ENCODE results near the gene DDX39B. TPM values are rescaled to one million over a fixed set of nuclear protein-coding genes. Genes with fewer than 3 reads are reported as not detected.
A peak's percentile ranks its signal among the peaks of the same experiment; 100 is the strongest.

DDX39B gene
- polyA plus RNA-seq, 2 donors: 181 to 321 TPM

GRCh38 chr6:31538805-31539400, 2.9 kb downstream of the DDX39B start:
- peak overlapping the region in 1 of 2 donors; percentile 26 for H3K4me3 ChIP-seq (ENCODE audit: low read depth in 1 of 2, low read length in 2 of 2)
- H3K9me3 ChIP-seq (ENCODE audit: control insufficient read depth in 2 of 2, insufficient read depth in 1 of 2, low read depth in 1 of 2, low read length in 1 of 2): no peaks in the 10 kb centered on the region
- peaks cover 0 to 3% of the 10 kb centered on the region in 2 donors for H3K4me1 ChIP-seq (ENCODE audit: control insufficient read depth in 2 of 2, insufficient read depth in 2 of 2, low read length in 1 of 2)

GRCh38 chr6:31535538-31536324, 6.1 kb downstream of the DDX39B start:
- Histone ChIP-seq H3K4me1 (ENCODE audit: control insufficient read depth in 2 of 2, insufficient read depth in 2 of 2, low read length in 1 of 2) (peaks cover 0 to 3% of the 10 kb centered on the region in 2 donors), H3K9me3 (ENCODE audit: control insufficient read depth in 2 of 2, insufficient read depth in 1 of 2, low read depth in 1 of 2, low read length in 1 of 2) (no peaks in the 10 kb centered on the region), H3K27ac (ENCODE audit: low read depth in 2 of 2, low read length in 1 of 2) (no peak overlapping the region), H3K27me3 (ENCODE audit: control insufficient read depth in 1 of 2, insufficient read depth in 2 of 2, low read length in 2 of 2) (no peaks in the 10 kb centered on the region), H3K4me3 (ENCODE audit: low read depth in 1 of 2, low read length in 2 of 2) (no peak overlapping the region), H3K36me3 (ENCODE audit: control insufficient read depth in 2 of 2, insufficient read depth in 2 of 2, low read length in 1 of 2) (peaks cover 13 to 51% of the 10 kb centered on the region in 2 donors)
- WGBS, 2 donors: 29 to 34% methylated on average over 2 of the region's 2 CpGs

More at GRCh38 chr6:31538805-31539400, 2.9 kb downstream of the DDX39B start:
- peak overlapping the region in 1 of 2 donors; percentile 36 for H3K27ac ChIP-seq (ENCODE audit: low read depth in 2 of 2, low read length in 1 of 2)
- WGBS, 2 donors: 42 to 43% methylated on average over 6 of the region's 6 CpGs
- no peaks in the 10 kb centered on the region for H3K27me3 ChIP-seq (ENCODE audit: control insufficient read depth in 1 of 2, insufficient read depth in 2 of 2, low read length in 2 of 2)
- peaks cover 13 to 36% of the 10 kb centered on the region in 2 donors for H3K36me3 ChIP-seq (ENCODE audit: control insufficient read depth in 2 of 2, insufficient read depth in 2 of 2, low read length in 1 of 2)

GRCh38 chr6:31534521-31535040, 7.2 kb downstream of the DDX39B start:
- peaks cover 12 to 52% of the 10 kb centered on the region in 2 donors for H3K36me3 ChIP-seq (ENCODE audit: control insufficient read depth in 2 of 2, insufficient read depth in 2 of 2, low read length in 1 of 2)

GRCh38 chr6:31534011-31534410, 7.8 kb downstream of the DDX39B start:
- H3K27ac ChIP-seq (ENCODE audit: low read depth in 2 of 2, low read length in 1 of 2): no peak overlapping the region
- H3K9me3 ChIP-seq (ENCODE audit: control insufficient read depth in 2 of 2, insufficient read depth in 1 of 2, low read depth in 1 of 2, low read length in 1 of 2): no peaks in the 10 kb centered on the region
- H3K36me3 ChIP-seq (ENCODE audit: control insufficient read depth in 2 of 2, insufficient read depth in 2 of 2, low read length in 1 of 2): peaks cover 9 to 47% of the 10 kb centered on the region in 2 donors
- H3K27me3 ChIP-seq (ENCODE audit: control insufficient read depth in 1 of 2, insufficient read depth in 2 of 2, low read length in 2 of 2): no peaks in the 10 kb centered on the region
- H3K4me3 ChIP-seq (ENCODE audit: low read depth in 1 of 2, low read length in 2 of 2): no peak overlapping the region
- 88 to 94% methylated on average over 6 of the region's 6 CpGs for WGBS, 2 donors
- H3K4me1 ChIP-seq (ENCODE audit: control insufficient read depth in 2 of 2, insufficient read depth in 2 of 2, low read length in 1 of 2): no peaks in the 10 kb centered on the region

More at GRCh38 chr6:31534521-31535040, 7.2 kb downstream of the DDX39B start:
- Histone ChIP-seq H3K9me3 (ENCODE audit: control insufficient read depth in 2 of 2, insufficient read depth in 1 of 2, low read depth in 1 of 2, low read length in 1 of 2) (no peaks in the 10 kb centered on the region), H3K4me3 (ENCODE audit: low read depth in 1 of 2, low read length in 2 of 2) (no peak overlapping the region), H3K4me1 (ENCODE audit: control insufficient read depth in 2 of 2, insufficient read depth in 2 of 2, low read length in 1 of 2) (no peaks in the 10 kb centered on the region), H3K27ac (ENCODE audit: low read depth in 2 of 2, low read length in 1 of 2) (no peak overlapping the region), H3K27me3 (ENCODE audit: control insufficient read depth in 1 of 2, insufficient read depth in 2 of 2, low read length in 2 of 2) (no peaks in the 10 kb centered on the region)
- 89 to 92% methylated on average over 24 of the region's 24 CpGs for WGBS, 2 donors

GRCh38 chr6:31533455-31533841, 8.4 kb downstream of the DDX39B start:
- no peak overlapping the region for H3K27ac ChIP-seq (ENCODE audit: low read depth in 2 of 2, low read length in 1 of 2)
- no peaks in the 10 kb centered on the region for H3K9me3 ChIP-seq (ENCODE audit: control insufficient read depth in 2 of 2, insufficient read depth in 1 of 2, low read depth in 1 of 2, low read length in 1 of 2)
- H3K27me3 ChIP-seq (ENCODE audit: control insufficient read depth in 1 of 2, insufficient read depth in 2 of 2, low read length in 2 of 2): no peaks in the 10 kb centered on the region
- no peak overlapping the region for H3K4me3 ChIP-seq (ENCODE audit: low read depth in 1 of 2, low read length in 2 of 2)
- no peaks in the 10 kb centered on the region for H3K4me1 ChIP-seq (ENCODE audit: control insufficient read depth in 2 of 2, insufficient read depth in 2 of 2, low read length in 1 of 2)
- 79 to 84% methylated on average over 1 of the region's 1 CpG for WGBS, 2 donors
- H3K36me3 ChIP-seq (ENCODE audit: control insufficient read depth in 2 of 2, insufficient read depth in 2 of 2, low read length in 1 of 2): peaks cover 9 to 45% of the 10 kb centered on the region in 2 donors

GRCh38 chr6:31532644-31533454, 9.0 kb downstream of the DDX39B start:
- no peak overlapping the region for H3K27ac ChIP-seq (ENCODE audit: low read depth in 2 of 2, low read length in 1 of 2)
- H3K27me3 ChIP-seq (ENCODE audit: control insufficient read depth in 1 of 2, insufficient read depth in 2 of 2, low read length in 2 of 2): no peaks in the 10 kb centered on the region
- H3K9me3 ChIP-seq (ENCODE audit: control insufficient read depth in 2 of 2, insufficient read depth in 1 of 2, low read depth in 1 of 2, low read length in 1 of 2): no peaks in the 10 kb centered on the region
- H3K36me3 ChIP-seq (ENCODE audit: control insufficient read depth in 2 of 2, insufficient read depth in 2 of 2, low read length in 1 of 2): peaks cover 9 to 41% of the 10 kb centered on the region in 2 donors
- 55 to 62% methylated on average over 9 of the region's 9 CpGs for WGBS, 2 donors
- H3K4me3 ChIP-seq (ENCODE audit: low read depth in 1 of 2, low read length in 2 of 2): no peak overlapping the region
- no peaks in the 10 kb centered on the region for H3K4me1 ChIP-seq (ENCODE audit: control insufficient read depth in 2 of 2, insufficient read depth in 2 of 2, low read length in 1 of 2)

- Histone ChIP-seq H3K27me3 (ENCODE audit: control insufficient read depth in 1 of 2, insufficient read depth in 2 of 2, low read length in 2 of 2) (no peaks in the 10 kb centered on the region), H3K36me3 (ENCODE audit: control insufficient read depth in 2 of 2, insufficient read depth in 2 of 2, low read length in 1 of 2) (peaks cover 9 to 41% of the 10 kb centered on the region in 2 donors), H3K4me1 (ENCODE audit: control insufficient read depth in 2 of 2, insufficient read depth in 2 of 2, low read length in 1 of 2) (no peaks in the 10 kb centered on the region), H3K4me3 (ENCODE audit: low read depth in 1 of 2, low read length in 2 of 2) (no peak overlapping the region), H3K9me3 (ENCODE audit: control insufficient read depth in 2 of 2, insufficient read depth in 1 of 2, low read depth in 1 of 2, low read length in 1 of 2) (no peaks in the 10 kb centered on the region), H3K27ac (ENCODE audit: low read depth in 2 of 2, low read length in 1 of 2) (no peak overlapping the region)
- WGBS, 2 donors: 69 to 75% methylated on average over 9 of the region's 9 CpGs
These were observed 9.8 kb downstream of the DDX39B start for GRCh38 chr6:31531771-31532643.

- 85 to 87% methylated on average over 7 of the region's 7 CpGs for WGBS, 2 donors
- H3K36me3 ChIP-seq (ENCODE audit: control insufficient read depth in 2 of 2, insufficient read depth in 2 of 2, low read length in 1 of 2): peaks cover 9 to 36% of the 10 kb centered on the region in 2 donors
- H3K4me3 ChIP-seq (ENCODE audit: low read depth in 1 of 2, low read length in 2 of 2): no peak overlapping the region
- H3K4me1 ChIP-seq (ENCODE audit: control insufficient read depth in 2 of 2, insufficient read depth in 2 of 2, low read length in 1 of 2): no peaks in the 10 kb centered on the region
- H3K9me3 ChIP-seq (ENCODE audit: control insufficient read depth in 2 of 2, insufficient read depth in 1 of 2, low read depth in 1 of 2, low read length in 1 of 2): no peaks in the 10 kb centered on the region
- no peaks in the 10 kb centered on the region for H3K27me3 ChIP-seq (ENCODE audit: control insufficient read depth in 1 of 2, insufficient read depth in 2 of 2, low read length in 2 of 2)
- no peak overlapping the region for H3K27ac ChIP-seq (ENCODE audit: low read depth in 2 of 2, low read length in 1 of 2)
These were observed 10.6 kb downstream of the DDX39B start for GRCh38 chr6:31531162-31531561.
